GM12875 (cell line): ENCODE measurements around the gene FAM222A.

Experiments used
- H3K4me3 ChIP-seq: one replicate; pipeline ENCODE4 v1.5.1; 2011; ENCODE audit warnings: low read depth, low read length, control low read depth
- CTCF ChIP-seq: IDR thresholded peaks from 2 replicates; pipeline ENCODE4 v1.5.1; 2011; ENCODE audit warnings: low read depth, mild to moderate bottlenecking, control low read depth, inconsistent platforms, low read length, moderate library complexity, borderline replicate concordance; ENCODE audit not compliant: insufficient read depth

FAM222A gene

GRCh38 chr12:109763201-109763841 lies 49.7 kb downstream of the FAM222A start:
- no peak overlapping the region for H3K4me3 ChIP-seq
- no peak for TF ChIP-seq CTCF

- TF ChIP-seq CTCF, result no peak
- no peak overlapping the region for H3K4me3 ChIP-seq
Observed at GRCh38 chr12:109764123-109764522, 50.5 kb downstream of the FAM222A start.

- H3K4me3 ChIP-seq, result no peak overlapping the region
- TF ChIP-seq CTCF, result no peak
Observed at GRCh38 chr12:109764776-109765445, 51.3 kb downstream of the FAM222A start.

GRCh38 chr12:109765446-109765810 lies 51.8 kb downstream of the FAM222A start:
- H3K4me3 ChIP-seq, result no peak overlapping the region
- TF ChIP-seq CTCF, result no peak

GRCh38 chr12:109766251-109766778 lies 52.7 kb downstream of the FAM222A start:
- TF ChIP-seq CTCF, result no peak
- no peak overlapping the region for H3K4me3 ChIP-seq

GRCh38 chr12:109767456-109767855 lies 53.8 kb downstream of the FAM222A start:
- no peak for TF ChIP-seq CTCF

GRCh38 chr12:109767991-109768900 lies 54.6 kb downstream of the FAM222A start:
- H3K4me3 ChIP-seq, result no peak overlapping the region
- TF ChIP-seq CTCF, result no peak

More at GRCh38 chr12:109767456-109767855, 53.8 kb downstream of the FAM222A start:
- no peak overlapping the region for H3K4me3 ChIP-seq
